H54 (cell line): Measurements from ENCODE around the gene ITPRID2.

Experiments
- DNase-seq: peaks from one replicate; pipeline ENCODE4 v3.0.0; 2011; ENCODE audit warnings: low spot score, mixed read lengths; ENCODE audit not compliant: insufficient read length
- FAIRE-seq: peaks from 3 replicates; lab custom pipeline; 2011; peaks lifted over from hg19 to GRCh38; lab: Jason Lieb, UNC
- POLR2A ChIP-seq: IDR thresholded peaks from 2 replicates; pipeline ENCODE4 v1.6.1; 2011; ENCODE audit warnings: low read depth, mild to moderate bottlenecking, low read length

Gene ITPRID2

GRCh38 chr2:181890271-181890670 lies 1.3 kb upstream of the ITPRID2 start:
- FAIRE-seq (peak; percentile 84), DNase-seq (no peak)
- TF ChIP-seq POLR2A: no peak

- no peak for FAIRE-seq
- DNase-seq: no peak
Measured at GRCh38 chr2:181891966-181892798, 652 bp downstream of the ITPRID2 start.

GRCh38 chr2:181892799-181893435 lies 1.4 kb downstream of the ITPRID2 start:
- peak; percentile 86 for FAIRE-seq
- TF ChIP-seq POLR2A: no peak
- DNase-seq: no peak

More at GRCh38 chr2:181891966-181892798, 652 bp downstream of the ITPRID2 start:
- TF ChIP-seq POLR2A: peak; percentile 40; the same call in 1 of the 2 replicates

GRCh38 chr2:181894381-181894780 lies 2.9 kb downstream of the ITPRID2 start:
- no peak for FAIRE-seq
- no peak for TF ChIP-seq POLR2A

GRCh38 chr2:181895818-181896217 lies 4.3 kb downstream of the ITPRID2 start:
- FAIRE-seq (peak; percentile 15), DNase-seq (no peak)
- no peak for TF ChIP-seq POLR2A

More at GRCh38 chr2:181894381-181894780, 2.9 kb downstream of the ITPRID2 start:
- DNase-seq: no peak

- FAIRE-seq: no peak
- DNase-seq: no peak
- TF ChIP-seq POLR2A: no peak
Measured at GRCh38 chr2:181896286-181896685, 4.8 kb downstream of the ITPRID2 start.

GRCh38 chr2:181900007-181900651 lies 8.6 kb downstream of the ITPRID2 start:
- FAIRE-seq (peak; percentile 71), DNase-seq (no peak)
- no peak for TF ChIP-seq POLR2A

GRCh38 chr2:181902625-181903024 lies 11.1 kb downstream of the ITPRID2 start:
- no peak for DNase-seq
- peak; percentile 27 for FAIRE-seq
- TF ChIP-seq POLR2A: no peak

- TF ChIP-seq POLR2A: no peak
- DNase-seq (no peak), FAIRE-seq (no peak)
Measured at GRCh38 chr2:181904022-181904632, 12.6 kb downstream of the ITPRID2 start.

GRCh38 chr2:181907057-181907456 lies 15.5 kb downstream of the ITPRID2 start:
- DNase-seq: no peak
- TF ChIP-seq POLR2A: no peak
- no peak for FAIRE-seq

- TF ChIP-seq POLR2A: no peak
- DNase-seq: no peak
- FAIRE-seq: no peak
Measured at GRCh38 chr2:181907635-181908034, 16.1 kb downstream of the ITPRID2 start.

GRCh38 chr2:181910028-181910831 lies 18.7 kb downstream of the ITPRID2 start:
- FAIRE-seq: peak; percentile 55
- no peak for DNase-seq

GRCh38 chr2:181911830-181912229 lies 20.3 kb downstream of the ITPRID2 start:
- no peak for TF ChIP-seq POLR2A
- DNase-seq: no peak
- peak; percentile 33 for FAIRE-seq

More at GRCh38 chr2:181910028-181910831, 18.7 kb downstream of the ITPRID2 start:
- no peak for TF ChIP-seq POLR2A
